ENCODE measurements around the gene LCE1D.

GRCh38 chr1:152836870-152837269 lies 40.3 kb downstream of the LCE1D start:
- no peak for TF ChIP-seq CTCF (IDR thresholded peaks at IDR 0.05)
- TF ChIP-seq POLR2AphosphoS5 (IDR thresholded peaks at IDR 0.05) = no peak
- no peak for TF ChIP-seq POLR2A (IDR thresholded peaks at IDR 0.05)

Data from breast epithelium (tissue), 3 donors.